DOHH2 (cell line): ENCODE measurements around the gene RSAD2.

Source experiments
- H3F3A ChIP-seq: fragments of 200-600 bp; sonication (generic), shearing (Covaris generic); 2 replicates; pipeline ENCODE4 v1.6.0; 2016; ENCODE audit warnings: antibody characterized with exemption, mild to moderate bottlenecking; ENCODE audit not compliant: control insufficient read depth, insufficient read depth
- H3K27ac ChIP-seq: fragments of 200-600 bp; sonication (generic); 2 replicates; pipeline ENCODE4 v1.5.1; 2014; ENCODE audit warnings: low read depth, mild to moderate bottlenecking, low read length, moderate library complexity
- H3K27me3 ChIP-seq: fragments of 200-600 bp; sonication (generic); 2 replicates; pipeline ENCODE4 v1.6.1; 2014; ENCODE audit warnings: mild to moderate bottlenecking, low read length, mixed read lengths; ENCODE audit not compliant: control insufficient read depth
- H3K36me3 ChIP-seq: fragments of 200-600 bp; sonication (generic); 2 replicates; pipeline ENCODE4 v1.6.1; 2014; ENCODE audit warnings: mild to moderate bottlenecking, low read length, moderate library complexity, mixed read lengths; ENCODE audit not compliant: control insufficient read depth
- H3K4me1 ChIP-seq: fragments of 200-600 bp; sonication (generic); 2 replicates; pipeline ENCODE4 v1.6.1; 2014; ENCODE audit warnings: mild to moderate bottlenecking, low read length, mixed read lengths; ENCODE audit not compliant: control insufficient read depth
- H3K4me2 ChIP-seq: fragments of 200-600 bp; sonication (generic); 2 replicates; pipeline ENCODE4 v1.6.0; 2014; ENCODE audit warnings: mild to moderate bottlenecking, low read length, moderate library complexity
- H3K4me3 ChIP-seq: fragments of 200-600 bp; sonication (generic); 2 replicates; pipeline ENCODE4 v1.5.1; 2014; ENCODE audit warnings: mild to moderate bottlenecking, low read length, mixed read lengths
- H3K79me2 ChIP-seq: fragments of 200-600 bp; sonication (generic); 2 replicates; pipeline ENCODE4 v1.6.1; 2014; ENCODE audit warnings: mild to moderate bottlenecking, low read length, mixed read lengths; ENCODE audit not compliant: control insufficient read depth
- H3K9me2 ChIP-seq: fragments of 200-600 bp; sonication (generic); replicated peaks from 2 replicates; pipeline ENCODE4 v1.6.1; 2014; ENCODE audit warnings: mild to moderate bottlenecking, low read length, mixed read lengths; ENCODE audit not compliant: control insufficient read depth
- H3K9me3 ChIP-seq: fragments of 200-600 bp; sonication (generic); 2 replicates; pipeline ENCODE4 v1.6.1; 2014; ENCODE audit warnings: antibody characterized with exemption, low read length, mixed read lengths; ENCODE audit not compliant: control insufficient read depth, insufficient read depth
- H4K20me1 ChIP-seq: fragments of 200-600 bp; sonication (generic); 2 replicates; pipeline ENCODE4 v1.6.0; 2014; ENCODE audit warnings: low read depth, mild to moderate bottlenecking, antibody characterized with exemption, low read length, moderate library complexity; ENCODE audit not compliant: control insufficient read depth, insufficient read depth
- EZH2phosphoT487 ChIP-seq: fragments of 200-600 bp; sonication (generic); IDR thresholded peaks from 2 replicates; pipeline ENCODE4 v1.6.1; 2017; ENCODE audit warnings: borderline replicate concordance, mild to moderate bottlenecking, antibody characterized with exemption, low read length, moderate library complexity, mixed read lengths
- TF ChIP-seq, protein P1 (sequence below): fragments of 200-600 bp; sonication (generic); IDR thresholded peaks from one replicate; pipeline ENCODE4 v1.5.1; 2014; ENCODE audit warnings: antibody characterized with exemption, mild to moderate bottlenecking, low read depth, low read length; ENCODE audit not compliant: poor library complexity, severe bottlenecking

Gene RSAD2

DNA sequence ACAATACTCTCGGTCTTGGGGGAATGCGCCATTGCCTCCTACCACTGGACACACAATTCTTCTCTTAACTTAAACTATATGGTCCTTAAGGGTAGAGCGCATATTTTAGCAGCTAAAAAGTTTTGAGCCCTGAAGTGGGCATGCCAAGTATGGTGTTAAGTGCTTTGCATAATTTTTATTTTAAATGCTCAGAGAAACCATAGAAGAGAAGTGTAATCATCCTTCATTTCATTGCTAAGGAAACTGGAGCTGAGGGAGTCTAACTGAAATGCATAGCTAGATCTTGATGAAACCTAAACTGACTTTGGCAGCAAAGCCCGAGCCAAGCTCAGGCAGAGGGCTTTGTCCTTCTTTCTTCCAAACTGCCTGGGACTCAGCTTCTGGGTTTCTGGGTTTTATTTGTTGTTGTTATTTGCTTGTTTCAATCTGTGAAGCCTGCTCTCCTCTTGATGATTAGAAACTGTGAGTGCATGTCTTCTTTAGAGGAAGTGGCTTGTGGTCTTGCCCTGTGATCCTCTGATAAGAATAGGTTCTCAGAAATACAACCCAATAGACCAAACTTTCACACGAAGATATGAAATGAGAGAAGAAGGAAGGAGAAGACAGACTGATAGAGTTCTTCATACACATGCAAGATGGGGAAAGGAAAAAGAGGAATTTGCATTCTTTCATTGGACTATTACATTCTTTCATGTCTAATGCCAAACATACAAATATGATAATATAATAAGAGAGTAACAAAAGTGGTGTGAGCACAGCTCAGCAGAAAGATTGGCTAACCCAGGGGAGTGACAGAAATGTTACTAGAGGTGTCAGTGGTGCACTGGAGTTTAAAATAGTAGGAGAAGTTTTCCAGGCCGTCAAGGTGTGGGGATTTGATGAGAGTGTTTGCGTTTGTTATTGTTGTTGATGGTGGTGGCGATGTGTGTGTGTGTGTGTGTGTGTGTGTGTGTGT is 32.1 kb downstream of the RSAD2 start:
- no peaks in the 10 kb centered on the region for H3F3A ChIP-seq
- no peaks in the 10 kb centered on the region for H4K20me1 ChIP-seq
- peak overlapping the region; percentile 64 for H3K4me2 ChIP-seq
- no peaks in the 10 kb centered on the region for H3K9me3 ChIP-seq
- peaks cover 20% of the 10 kb centered on the region for H3K4me1 ChIP-seq
- no peaks in the 10 kb centered on the region for H3K79me2 ChIP-seq
- no peaks in the 10 kb centered on the region for H3K36me3 ChIP-seq
- H3K4me3 ChIP-seq: peak overlapping the region; percentile 48
- no peaks in the 10 kb centered on the region for H3K9me2 ChIP-seq
- TF ChIP-seq, protein P1, sequence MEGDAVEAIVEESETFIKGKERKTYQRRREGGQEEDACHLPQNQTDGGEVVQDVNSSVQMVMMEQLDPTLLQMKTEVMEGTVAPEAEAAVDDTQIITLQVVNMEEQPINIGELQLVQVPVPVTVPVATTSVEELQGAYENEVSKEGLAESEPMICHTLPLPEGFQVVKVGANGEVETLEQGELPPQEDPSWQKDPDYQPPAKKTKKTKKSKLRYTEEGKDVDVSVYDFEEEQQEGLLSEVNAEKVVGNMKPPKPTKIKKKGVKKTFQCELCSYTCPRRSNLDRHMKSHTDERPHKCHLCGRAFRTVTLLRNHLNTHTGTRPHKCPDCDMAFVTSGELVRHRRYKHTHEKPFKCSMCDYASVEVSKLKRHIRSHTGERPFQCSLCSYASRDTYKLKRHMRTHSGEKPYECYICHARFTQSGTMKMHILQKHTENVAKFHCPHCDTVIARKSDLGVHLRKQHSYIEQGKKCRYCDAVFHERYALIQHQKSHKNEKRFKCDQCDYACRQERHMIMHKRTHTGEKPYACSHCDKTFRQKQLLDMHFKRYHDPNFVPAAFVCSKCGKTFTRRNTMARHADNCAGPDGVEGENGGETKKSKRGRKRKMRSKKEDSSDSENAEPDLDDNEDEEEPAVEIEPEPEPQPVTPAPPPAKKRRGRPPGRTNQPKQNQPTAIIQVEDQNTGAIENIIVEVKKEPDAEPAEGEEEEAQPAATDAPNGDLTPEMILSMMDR: no peak
- TF ChIP-seq EZH2phosphoT487: no peak
- H3K27me3 ChIP-seq: no peaks in the 10 kb centered on the region
- H3K27ac ChIP-seq: peak overlapping the region; percentile 41

DNA sequence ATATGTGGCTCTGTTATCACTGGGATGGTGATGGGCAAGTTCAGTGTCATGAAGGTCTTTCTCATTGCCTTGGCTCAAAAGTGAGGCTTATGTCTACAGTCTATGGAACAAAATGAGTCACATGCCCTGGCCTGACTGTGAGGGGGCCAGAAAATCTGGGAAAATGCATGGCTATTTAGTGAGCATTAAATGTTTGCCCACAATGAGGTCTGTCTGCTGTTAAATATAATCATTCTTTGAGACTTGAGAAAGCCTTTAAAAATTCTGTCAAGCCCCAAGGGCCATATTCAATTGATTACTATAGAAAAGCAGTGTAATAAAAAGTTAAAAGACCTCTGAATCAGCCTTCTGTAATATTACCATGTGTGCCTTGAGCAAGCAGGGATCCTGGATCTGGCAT is 34.1 kb downstream of the RSAD2 start:
- no peak for TF ChIP-seq EZH2phosphoT487
- TF ChIP-seq, protein P1: no peak
- H3K9me2 ChIP-seq: no peaks in the 10 kb centered on the region
- H3K4me3 ChIP-seq: no peak overlapping the region
- H3K27ac ChIP-seq: no peak overlapping the region
- no peak overlapping the region for H3K4me2 ChIP-seq
- H3F3A ChIP-seq: no peaks in the 10 kb centered on the region
- no peaks in the 10 kb centered on the region for H3K27me3 ChIP-seq
- no peaks in the 10 kb centered on the region for H3K79me2 ChIP-seq
- H3K4me1 ChIP-seq: peaks cover 20% of the 10 kb centered on the region
- no peaks in the 10 kb centered on the region for H3K36me3 ChIP-seq
- no peaks in the 10 kb centered on the region for H4K20me1 ChIP-seq
- no peaks in the 10 kb centered on the region for H3K9me3 ChIP-seq

DNA sequence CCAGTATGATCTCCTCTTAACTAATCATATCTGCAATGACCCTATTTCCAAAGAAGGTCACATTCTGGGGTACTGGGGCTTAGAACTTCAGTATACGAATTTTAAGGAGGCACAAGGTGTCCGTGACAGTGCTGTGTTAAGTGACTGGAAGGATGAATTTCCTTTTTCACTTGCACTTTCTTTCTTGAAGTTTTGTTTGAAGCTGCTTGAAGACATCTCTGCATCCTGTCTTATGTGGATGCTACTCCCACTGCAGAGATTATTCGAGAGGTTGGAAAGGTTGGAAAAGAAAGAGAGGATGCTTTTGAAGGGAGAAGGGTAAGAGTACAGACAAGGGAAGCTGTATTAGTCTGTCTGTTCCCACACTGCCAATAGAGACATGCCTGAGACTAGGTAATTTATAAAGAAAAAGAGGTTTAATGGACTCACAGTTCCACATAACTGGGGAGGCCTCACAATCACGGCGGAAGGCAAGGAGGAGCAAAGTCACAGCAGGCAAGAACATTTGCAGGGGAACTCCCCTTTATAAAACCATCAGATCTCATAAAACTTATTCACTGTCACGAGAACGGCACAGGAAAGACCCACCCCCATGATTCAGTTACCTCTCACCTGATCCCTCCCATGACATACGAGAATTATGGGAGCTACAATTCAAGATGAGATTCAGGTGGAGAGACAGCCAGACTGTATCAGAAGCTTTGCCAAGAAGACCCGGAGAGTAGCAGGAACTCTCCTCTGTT is 36.0 kb downstream of the RSAD2 start:
- Histone ChIP-seq H3K36me3 (no peaks in the 10 kb centered on the region), H3K4me1 (peaks cover 20% of the 10 kb centered on the region), H4K20me1 (no peaks in the 10 kb centered on the region), H3K4me3 (no peak overlapping the region), H3K27ac (no peak overlapping the region), H3K9me2 (no peaks in the 10 kb centered on the region), H3F3A (no peaks in the 10 kb centered on the region), H3K4me2 (no peak overlapping the region), H3K27me3 (no peaks in the 10 kb centered on the region), H3K9me3 (no peaks in the 10 kb centered on the region), H3K79me2 (no peaks in the 10 kb centered on the region)
- TF ChIP-seq, protein P1: no peak
